GM23248 (cell line): ENCODE data around the gene EYA3.

ENCODE experiments used
- EZH2 ChIP-seq: fragments of 200-600 bp; sonication (generic); IDR thresholded peaks from 2 replicates; pipeline ENCODE4 v1.6.1; 2018; ENCODE audit warnings: antibody characterized with exemption, mild to moderate bottlenecking; ENCODE audit not compliant: insufficient read depth, poor library complexity, severe bottlenecking
- EZH2phosphoT487 ChIP-seq: fragments of 200-600 bp; sonication (generic); IDR thresholded peaks from 2 replicates; pipeline ENCODE4 v1.6.1; 2018; ENCODE audit warnings: antibody characterized with exemption, moderate library complexity, mild to moderate bottlenecking, low read depth; ENCODE audit not compliant: insufficient read depth

GRCh38 chr1:28035420-28035819 is 53.0 kb downstream of the EYA3 start:
- no peak for TF ChIP-seq EZH2
- no peak for TF ChIP-seq EZH2phosphoT487
